HG02884 (cell line): Measurements from ENCODE around the gene BMPER.

ENCODE experiments used
- ATAC-seq: cut with Tn5 transposase; IDR thresholded peaks from one replicate; pipeline ENCODE4 v1.9.1; 2021; ENCODE audit warnings: mild to moderate bottlenecking, moderate library complexity; ENCODE audit not compliant: unreplicated experiment

Gene BMPER

DNA sequence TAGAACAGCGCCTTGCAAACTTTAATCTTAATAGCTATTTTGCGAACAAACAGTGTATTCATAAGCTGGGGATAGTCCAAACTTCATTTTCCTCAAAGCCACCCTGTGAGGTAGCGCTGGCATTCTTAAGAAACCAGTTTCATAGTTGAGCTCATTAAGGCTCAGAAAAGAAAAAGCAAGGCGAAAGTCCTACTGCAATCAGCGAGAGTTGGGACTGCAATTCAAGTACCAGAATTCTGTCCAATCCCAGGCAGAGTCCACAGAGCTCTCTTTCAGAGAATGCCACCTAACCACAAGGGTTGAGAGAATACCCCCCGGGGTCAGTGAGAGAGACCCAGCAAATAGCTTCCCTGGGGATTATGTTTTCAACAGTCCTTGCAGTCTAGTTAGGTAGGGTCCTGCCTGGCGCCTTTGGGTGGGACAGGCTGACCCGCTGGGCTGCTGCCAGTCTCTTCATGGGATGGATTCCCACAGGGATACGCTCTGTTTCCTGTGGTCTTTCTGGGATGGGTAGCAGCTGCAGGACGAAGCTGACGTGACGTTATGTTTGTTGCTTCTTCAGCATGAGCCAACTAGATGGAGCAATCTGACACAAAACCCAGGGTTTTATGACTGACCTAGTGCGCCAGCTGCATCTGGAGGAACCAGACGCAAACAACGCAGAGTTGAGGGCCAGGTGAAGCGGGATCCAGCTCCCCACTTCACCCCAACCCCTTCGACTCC lies 16.0 kb downstream of the BMPER start:
- ATAC-seq = no peak

DNA sequence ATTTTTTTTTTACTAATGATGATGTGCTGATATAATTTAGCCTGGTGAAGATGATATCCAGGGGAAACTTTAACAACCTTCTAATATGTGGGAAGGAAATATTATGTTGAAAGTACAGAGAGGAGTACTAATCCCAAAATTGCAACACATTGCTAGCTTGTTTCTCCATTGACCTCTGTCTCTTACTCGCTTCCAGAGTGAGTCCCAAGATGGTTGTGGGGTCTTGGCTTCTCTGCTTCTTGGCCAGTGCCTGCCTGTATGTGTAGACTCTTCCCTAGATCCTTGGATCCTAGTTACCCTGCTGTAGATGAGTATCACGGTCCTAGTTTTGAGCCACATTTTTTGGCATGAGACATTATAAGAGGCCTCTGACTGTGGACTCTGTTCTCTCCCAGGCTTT lies 17.5 kb downstream of the BMPER start:
- ATAC-seq = no peak

DNA sequence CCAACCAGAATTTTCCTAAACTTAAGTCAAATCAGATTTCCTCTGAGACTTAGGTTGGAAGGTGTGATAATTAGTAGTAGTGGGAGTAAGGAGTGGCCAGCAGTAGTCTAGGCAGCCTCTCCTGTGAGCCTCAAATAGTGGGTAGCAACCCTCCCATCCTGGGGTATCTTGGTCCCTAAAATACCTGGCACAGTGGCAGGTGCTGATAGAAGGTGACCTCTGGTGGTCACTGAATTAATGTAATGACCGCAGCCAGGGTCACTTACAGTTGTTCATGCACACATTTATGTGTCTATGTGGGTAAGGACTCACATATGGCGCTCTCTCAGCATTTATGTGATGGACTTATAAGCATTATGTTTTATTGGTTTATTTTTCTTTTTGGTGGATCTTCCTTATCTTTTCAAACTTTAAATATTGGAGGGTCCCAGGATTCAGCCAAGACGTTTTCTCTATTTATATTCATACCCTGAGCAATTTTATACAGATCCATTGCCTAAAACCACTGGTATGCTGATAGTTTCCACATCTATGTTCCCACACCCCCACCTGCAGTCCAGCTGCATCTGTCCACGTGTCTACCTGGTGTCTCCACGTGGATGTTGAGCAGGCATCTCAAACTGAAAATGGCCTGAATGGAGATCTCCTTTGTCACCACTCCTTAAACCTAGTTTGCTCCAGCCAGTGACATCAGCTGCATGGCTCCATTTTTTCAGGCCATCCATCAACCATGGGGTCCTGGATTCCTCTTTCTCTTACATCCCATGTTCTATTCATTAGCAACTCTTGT lies 18.3 kb downstream of the BMPER start:
- no peak for ATAC-seq

DNA sequence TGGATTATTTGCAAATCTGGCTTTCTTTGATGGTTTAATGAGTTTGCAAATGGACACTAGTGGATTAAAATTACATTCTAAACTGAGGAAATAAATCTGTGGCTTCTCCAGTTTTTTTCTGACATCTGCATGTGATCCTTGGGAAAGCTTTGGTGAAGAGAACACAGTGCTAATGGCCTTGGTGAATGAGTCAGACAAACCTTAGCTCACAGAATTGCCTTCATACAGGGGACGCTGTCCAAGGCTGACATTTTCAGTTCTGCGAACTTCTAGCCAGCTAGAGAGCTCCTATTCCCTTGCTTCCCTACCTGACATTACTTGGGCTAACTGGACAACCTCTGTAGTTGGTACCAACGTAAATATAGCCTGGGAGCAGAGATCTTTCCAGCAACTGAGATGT lies 21.2 kb downstream of the BMPER start:
- ATAC-seq = no peak

DNA sequence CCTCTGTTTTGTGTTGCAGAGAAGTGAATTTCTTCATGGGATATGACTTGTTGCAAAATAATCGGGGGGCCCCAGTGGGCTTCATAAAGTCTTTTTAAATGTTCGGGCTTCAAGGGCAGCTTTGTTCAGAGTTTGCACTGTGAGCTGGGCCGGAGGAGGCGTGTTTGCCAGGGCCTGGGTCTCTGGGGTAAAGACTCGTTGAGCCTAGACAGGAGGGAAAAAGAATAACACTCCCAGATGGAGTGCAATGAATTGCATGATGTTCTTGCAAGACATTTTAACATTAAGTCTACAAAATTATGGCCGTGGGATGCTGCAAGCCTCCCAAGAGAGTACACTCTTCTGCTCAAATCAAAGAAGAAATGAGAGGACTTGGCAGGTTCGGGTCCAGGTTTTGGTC lies 23.6 kb downstream of the BMPER start:
- ATAC-seq = no peak

DNA sequence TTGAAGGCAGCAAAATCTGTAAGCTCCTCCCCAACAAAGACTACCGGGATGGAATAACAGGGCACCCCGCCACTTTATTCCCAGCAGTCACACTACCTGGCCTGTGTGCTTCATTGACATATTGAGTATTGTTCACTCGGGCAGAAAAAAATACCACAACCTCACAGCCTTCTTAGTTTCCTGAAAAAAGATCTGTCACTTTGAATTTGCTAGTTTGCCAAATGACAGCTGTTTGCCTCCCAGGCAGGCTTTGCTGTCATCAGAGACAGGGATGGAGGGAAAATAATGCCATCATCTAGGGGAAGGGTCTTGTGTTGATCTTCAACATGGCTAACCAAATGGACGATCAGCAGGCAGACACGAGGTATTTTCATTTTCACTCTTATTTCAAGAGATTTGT lies 26.9 kb downstream of the BMPER start:
- no peak for ATAC-seq

DNA sequence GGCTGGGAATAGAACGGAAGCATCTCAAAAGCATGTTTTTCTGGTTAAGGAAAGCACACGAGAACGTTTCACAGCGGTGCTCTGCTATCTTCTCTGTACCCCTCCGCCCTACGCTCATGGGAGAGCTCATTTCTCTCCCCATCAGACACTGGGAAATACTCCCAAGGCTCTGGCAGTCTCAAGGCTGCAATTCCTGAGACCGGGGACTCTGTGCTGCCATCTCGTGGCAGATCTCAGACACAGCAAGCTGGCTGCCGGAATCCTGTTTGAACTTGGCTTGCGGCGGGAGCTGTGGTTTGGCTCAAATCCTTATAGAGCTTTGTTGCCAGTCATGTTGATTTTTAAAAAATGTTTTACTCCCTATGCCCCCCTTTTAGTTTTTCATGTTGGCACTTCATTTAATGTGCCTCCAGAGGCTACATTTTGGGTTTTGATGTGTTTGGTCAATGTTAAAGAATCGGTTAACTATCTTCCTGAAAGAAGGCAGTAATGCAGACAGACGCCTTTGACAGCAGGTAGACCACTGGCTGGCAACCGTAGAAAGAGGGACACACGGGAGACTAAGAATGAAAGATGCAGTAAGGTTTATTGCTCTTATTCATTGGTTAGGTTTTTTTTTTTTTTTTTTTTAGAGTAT lies 27.6 kb downstream of the BMPER start:
- ATAC-seq = peak; percentile 82

DNA sequence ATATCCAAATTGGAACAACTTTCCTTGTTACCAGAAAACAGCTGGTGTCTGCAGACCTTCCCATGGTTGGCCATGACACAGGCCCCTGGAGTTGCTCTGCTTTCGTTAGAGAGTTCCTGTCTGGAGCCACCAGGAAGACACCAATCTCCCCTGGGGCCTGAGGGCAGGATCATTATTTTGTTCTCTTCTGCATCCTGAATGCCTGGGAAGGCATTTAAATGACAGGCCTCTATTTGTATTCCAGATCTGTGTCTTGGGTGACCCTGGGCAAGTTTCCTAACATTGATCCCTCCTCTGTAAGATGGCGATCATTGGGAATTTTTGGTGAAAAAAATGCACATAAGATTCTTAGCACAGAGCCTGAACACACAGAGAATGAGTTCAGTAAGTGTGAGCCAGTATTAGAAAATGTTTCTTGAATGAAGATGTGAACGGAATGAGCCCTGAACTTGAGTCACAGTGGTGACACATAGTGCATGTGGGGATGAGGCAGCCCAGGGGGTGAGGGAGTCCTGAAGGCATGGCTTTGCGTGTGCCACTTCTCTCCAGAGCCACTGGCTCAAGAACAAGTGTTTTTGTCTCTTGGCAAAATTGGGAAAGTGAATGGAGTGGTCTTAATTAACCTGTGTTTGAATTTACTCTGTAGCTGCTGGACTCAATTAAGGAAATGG lies 28.4 kb downstream of the BMPER start:
- no peak for ATAC-seq

DNA sequence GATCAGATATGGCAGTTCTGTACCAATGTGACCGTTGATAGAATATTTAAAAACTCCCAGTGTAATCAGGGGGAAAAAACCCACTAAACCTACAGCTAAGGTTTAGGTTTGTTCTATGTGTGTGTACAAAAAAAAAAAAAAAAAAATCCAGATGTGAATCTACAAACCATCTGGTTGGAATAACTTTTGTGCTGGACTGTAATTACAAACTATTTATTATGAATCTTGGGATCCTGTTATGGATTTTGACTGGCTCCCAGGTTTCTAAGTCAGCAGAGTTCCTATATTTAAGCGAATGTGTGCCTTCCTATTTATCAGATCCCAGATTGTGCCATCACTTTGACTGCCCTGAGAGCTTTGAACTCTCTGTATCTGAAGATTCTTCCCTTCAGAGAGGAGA lies 29.1 kb downstream of the BMPER start:
- no peak for ATAC-seq

DNA sequence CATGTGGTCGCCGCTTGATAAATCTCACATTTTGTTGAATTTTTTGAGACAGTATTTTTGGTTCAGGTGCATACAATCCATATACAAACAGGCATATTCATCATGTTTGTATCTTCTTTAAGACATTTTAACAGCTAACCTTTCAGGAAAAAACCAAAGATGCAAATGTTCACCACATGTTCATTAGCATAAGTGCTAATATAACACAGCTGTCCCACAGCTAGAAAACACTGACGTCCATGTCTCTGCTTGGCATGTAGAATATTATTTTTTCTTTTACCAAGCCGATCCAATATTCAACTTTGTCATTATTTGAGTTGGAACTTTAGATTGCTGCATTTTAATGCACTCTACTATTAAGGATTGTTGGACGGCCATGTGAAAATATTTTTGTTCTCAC lies 31.2 kb downstream of the BMPER start:
- ATAC-seq = no peak

DNA sequence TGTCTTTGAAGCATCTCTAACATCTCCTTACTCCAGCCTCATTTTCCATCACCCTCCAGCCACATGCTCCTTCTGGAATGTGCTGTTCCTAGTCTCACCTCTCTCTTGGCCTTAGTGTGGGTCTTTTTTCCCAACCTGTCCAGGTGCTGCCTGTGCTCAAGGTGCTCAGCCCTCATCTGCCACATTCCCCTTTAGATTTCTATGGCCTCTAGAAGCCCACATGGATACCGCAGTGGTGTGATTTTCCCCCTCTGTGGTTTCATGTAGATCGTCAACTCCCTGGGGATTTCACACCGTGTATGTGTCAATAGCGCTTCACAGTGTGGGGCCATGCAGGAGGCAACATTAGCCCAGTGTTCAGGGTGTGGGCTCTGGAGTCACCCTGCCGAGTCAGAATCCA lies 32.5 kb downstream of the BMPER start:
- no peak for ATAC-seq

DNA sequence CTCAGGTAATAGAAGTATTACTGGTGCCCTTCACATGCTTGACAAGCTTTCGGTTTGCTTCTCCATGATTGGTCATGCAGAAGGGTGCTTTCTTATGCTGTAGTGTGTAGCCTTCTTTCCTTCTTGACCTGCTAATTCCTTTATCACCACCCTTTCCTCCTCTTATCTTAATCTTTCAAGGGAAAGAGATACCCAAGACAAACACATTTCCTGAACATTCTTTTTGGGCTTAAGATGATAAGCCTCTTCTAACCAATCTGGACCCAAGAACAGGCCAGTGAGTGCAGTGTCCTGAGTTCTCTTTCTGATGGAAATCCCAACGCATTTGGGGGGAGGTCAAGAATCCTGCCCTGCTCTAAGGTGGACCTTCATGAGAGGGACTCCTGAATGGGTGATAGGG lies 33.8 kb downstream of the BMPER start:
- ATAC-seq = no peak

DNA sequence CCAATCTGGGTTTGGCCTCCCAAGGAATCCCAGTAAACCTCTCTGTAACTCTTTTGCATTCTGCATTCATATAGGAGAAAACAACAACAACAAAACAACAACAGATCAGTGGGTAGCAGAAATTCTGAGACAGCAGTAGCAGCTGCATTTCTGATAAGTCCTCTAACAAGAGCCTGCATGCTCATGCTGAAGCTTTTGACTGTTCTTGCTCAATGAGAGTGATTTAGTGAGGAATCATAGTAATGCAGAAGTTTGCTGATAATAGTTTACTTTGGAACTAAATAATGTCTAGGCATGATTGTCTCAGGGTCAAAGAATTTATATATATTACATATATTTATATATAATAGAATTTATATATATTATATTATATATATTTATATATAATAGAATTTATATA lies 35.2 kb downstream of the BMPER start:
- no peak for ATAC-seq

DNA sequence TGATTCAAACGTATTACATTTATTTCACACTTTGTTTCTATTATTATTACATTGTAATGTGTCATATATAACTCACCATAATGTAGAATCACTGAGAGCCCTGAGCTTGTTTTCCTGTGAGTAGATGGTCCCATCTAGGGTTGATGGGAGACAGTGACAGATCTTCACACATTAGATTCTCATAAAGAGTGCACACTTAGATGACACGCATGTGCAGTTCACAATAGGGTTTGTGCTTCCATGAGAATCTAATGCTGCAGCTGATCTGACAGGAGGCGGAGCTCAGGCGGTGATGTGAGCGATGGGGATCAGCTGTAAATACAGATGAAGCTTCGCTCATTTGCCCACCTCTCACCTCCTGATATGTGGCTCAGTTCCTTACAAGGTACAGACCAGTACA lies 36.1 kb downstream of the BMPER start:
- no peak for ATAC-seq

DNA sequence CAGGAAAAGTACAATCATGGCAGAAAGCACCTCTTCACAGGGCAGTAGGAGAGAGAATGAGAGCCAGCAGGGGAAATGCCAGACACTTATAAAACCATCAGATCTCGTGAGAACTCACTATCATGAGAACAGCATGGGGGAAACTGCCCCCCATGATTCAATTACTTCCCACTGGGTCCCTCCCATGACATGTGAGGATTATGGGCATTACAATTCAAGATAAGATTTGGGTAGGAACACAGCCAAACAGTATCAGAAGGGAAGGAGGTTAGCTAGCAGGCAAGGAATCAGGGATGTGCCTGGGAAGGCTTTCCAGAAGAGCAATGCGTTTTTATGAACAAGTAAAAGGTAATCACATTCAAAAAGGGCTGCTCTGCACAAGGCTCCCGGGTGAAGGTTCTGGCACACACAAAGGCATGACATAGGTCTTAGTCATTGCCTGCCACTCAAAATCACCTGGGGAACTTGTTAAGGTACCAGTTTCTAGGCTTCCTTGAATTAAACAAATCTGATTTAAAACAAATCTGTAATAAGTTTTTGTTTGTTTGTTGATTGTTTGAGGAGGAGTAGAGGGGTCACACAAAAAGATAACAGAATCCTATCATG lies 40.9 kb downstream of the BMPER start:
- ATAC-seq = no peak

DNA sequence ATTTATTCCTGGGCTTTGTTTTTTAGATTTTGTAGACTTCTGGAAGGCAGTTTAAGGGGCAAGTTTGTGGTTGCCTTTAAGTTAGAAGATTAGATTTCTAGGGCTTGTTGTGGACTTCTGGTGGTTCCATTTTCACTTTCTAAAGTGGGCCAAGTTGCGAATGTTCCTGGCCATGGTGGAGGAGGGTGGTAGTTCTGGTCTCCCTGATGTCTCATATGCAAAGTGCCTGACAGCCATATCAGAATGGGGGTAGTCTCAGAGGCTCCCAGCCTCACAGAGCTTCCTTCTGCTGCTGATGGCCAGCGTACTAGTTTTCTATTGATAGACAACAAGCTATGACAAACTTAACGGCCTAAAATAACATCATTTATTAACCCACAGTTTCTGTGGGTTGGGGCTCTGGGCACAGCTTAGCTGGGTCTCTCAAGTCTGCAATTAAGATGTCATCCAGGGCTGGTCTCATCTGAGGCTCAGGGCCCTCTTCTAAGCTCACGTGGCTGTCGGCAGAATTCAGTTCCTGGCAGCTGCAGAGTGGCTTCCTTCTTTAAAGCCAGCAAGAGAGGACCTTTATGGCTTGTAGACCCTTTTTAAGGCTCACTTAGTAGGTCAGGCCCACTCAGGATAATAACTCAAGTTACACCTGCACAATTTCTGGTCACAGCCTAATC lies 44.8 kb downstream of the BMPER start:
- ATAC-seq = no peak

DNA sequence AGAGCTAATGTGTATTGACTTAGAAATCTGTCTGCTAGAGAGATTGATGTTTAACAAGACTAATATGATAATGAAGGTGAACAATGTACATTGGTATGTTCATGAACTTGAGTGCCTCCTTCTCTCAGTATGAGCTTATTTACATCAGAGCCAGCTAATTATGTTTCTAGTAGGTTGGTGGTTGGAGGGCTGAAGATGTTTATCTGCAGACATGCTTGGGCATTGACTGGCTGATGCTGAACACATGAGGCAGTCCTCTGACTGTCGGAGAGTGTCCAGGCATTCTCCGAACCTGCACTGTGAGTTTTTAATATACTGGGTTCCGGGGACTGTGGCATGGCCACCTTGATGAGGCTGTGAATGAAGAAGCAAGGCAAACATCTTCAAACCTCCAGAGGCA lies 47.5 kb downstream of the BMPER start:
- no peak for ATAC-seq

DNA sequence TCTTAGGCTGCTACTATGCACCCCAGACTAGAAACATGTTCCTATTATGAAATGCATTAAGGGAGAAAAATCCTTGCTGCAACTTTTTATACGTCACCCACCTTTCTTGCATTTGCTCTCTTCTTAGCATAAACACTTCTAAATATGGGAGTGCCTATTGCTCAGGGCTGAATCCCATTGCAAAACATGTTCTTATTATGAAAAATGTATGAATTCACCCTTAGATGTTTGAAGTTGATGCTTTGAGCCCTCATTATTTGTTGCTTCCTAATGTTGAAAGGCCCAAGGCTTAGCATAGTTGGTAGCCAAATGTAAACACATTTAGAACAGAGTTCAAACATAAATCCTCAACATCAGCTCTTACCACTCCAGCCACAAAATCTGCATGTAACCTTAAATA lies 52.8 kb downstream of the BMPER start:
- ATAC-seq = no peak

DNA sequence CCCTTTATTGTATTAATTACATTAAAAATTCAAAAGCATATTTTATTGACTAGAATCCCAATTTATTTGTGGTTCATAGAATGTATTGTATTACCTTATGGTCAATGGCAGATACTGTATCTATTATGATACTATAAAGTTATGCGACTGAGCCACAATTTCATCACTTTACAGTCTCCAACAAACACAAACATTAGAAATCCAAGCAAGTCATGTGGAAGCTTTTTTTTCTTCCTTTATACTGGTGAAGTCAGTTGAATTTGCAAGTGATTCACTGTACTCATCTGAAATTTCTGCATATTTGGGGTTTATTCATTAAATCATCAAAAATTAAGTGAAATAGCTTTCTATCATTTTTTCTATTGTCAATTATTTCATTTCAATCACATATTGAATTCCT lies 54.3 kb downstream of the BMPER start:
- no peak for ATAC-seq

DNA sequence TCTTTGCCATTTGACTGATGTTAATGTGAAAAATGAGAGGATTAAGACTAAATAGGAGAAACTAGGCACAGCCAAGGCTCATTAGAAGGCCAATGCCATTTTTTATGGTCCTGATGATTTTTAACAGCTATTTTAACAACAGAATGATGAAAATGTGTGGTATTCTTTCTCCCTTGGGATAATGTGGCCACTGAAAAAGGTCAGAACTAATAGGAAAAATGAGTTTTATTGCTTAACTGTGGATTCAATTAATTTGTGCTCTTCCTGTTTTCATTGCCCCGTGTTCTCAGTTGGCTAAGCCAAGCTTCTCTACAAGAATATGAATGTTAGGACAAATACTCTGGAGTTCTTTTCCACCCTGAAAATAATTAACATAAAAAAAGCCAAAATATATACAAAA lies 56.6 kb downstream of the BMPER start:
- no peak for ATAC-seq
